K562 (cell line): ENCODE measurements around the gene CD164L2. TPM values are rescaled to one million over a fixed set of nuclear protein-coding genes. Genes with fewer than 3 reads are reported as not detected.

Source experiments
- C11orf30 ChIP-seq: fragments of 450-650 bp; IDR thresholded peaks from 2 replicates; pipeline ENCODE4 v1.6.1; 2016; ENCODE audit warnings: low read depth, mild to moderate bottlenecking
- CHD2 ChIP-seq: IDR thresholded peaks from 2 replicates; pipeline ENCODE4 v1.6.1; 2011; ENCODE audit warnings: low read depth, low read length
- ETV5 ChIP-seq: sonication (generic); formaldehyde crosslinking; IDR thresholded peaks from 2 replicates; pipeline ENCODE4 v1.4.0; 2020; ENCODE audit warnings: low read depth, mild to moderate bottlenecking, missing genetic modification reagents
- FOSL1 ChIP-seq: fragments of 200-800 bp; sonication (Bioruptor generic); conservative IDR thresholded peaks from 2 replicates; pipeline ENCODE4 v1.6.1; 2016; ENCODE audit warnings: missing genetic modification characterization, missing compliant biosample characterization
- FOXP1 ChIP-seq: sonication (generic); formaldehyde crosslinking; IDR thresholded peaks from 2 replicates; pipeline ENCODE4 v1.8.0; 2022; ENCODE audit warnings: mild to moderate bottlenecking, missing genetic modification reagents
- HLTF ChIP-seq: fragments of 450-650 bp; IDR thresholded peaks from 2 replicates; pipeline ENCODE4 v1.6.1; 2016
- HNRNPLL ChIP-seq: fragments of 200-400 bp; formaldehyde crosslinking; IDR thresholded peaks from 2 replicates; pipeline ENCODE4 v1.6.1; 2017; ENCODE audit warnings: low read length, low read depth, mild to moderate bottlenecking; ENCODE audit not compliant: poor library complexity, severe bottlenecking
- JUND ChIP-seq, 2 experiments: IDR thresholded peaks; 2 replicates in 1 of 2; 3 replicates in 1 of 2; pipeline ENCODE4 v1.6.1; 2011; ENCODE audit warnings: borderline replicate concordance in 2 of 2, low read depth in 2 of 2, low read length in 2 of 2, improper control_type of control experiment in 1 of 2, missing biosample characterization in 1 of 2, missing genetic modification characterization in 1 of 2, missing genetic modification reagents in 1 of 2
- PML ChIP-seq: IDR thresholded peaks from 2 replicates; pipeline ENCODE4 v1.6.1; 2012; ENCODE audit warnings: low read length, inconsistent platforms
- RB1 ChIP-seq: fragments of 450-650 bp; IDR thresholded peaks from 2 replicates; pipeline ENCODE4 v1.6.1; 2017; ENCODE audit warnings: low read depth, mild to moderate bottlenecking
- SIN3A ChIP-seq, 2 experiments: fragments of 150-350 bp in 1 of 2; IDR thresholded peaks; 2 replicates each; pipeline ENCODE4 v1.6.1; 2011 to 2016; ENCODE audit warnings: borderline replicate concordance in 2 of 2, low read depth in 2 of 2, low read length in 2 of 2, mild to moderate bottlenecking in 2 of 2, moderate library complexity in 2 of 2; ENCODE audit not compliant: control insufficient read depth in 1 of 2
- SIN3B ChIP-seq: fragments of 450-650 bp; IDR thresholded peaks from 2 replicates; pipeline ENCODE4 v1.6.1; 2017; ENCODE audit warnings: low read depth, mild to moderate bottlenecking, moderate library complexity
- SIRT6 ChIP-seq: IDR thresholded peaks from one replicate; pipeline ENCODE4 v1.6.1; 2012; ENCODE audit warnings: low read depth, mild to moderate bottlenecking, control low read depth, inconsistent platforms, low read length, moderate library complexity
- SRSF1 ChIP-seq: fragments of 200-400 bp; formaldehyde crosslinking; IDR thresholded peaks from 2 replicates; pipeline ENCODE4 v1.6.1; 2017; ENCODE audit warnings: mild to moderate bottlenecking, low read depth, low read length, moderate library complexity
- ZBED1 ChIP-seq: IDR thresholded peaks from 2 replicates; pipeline ENCODE4 v1.6.1; 2014
- polyA plus RNA-seq, 8 experiments: library from polyadenylated mRNA; depleted of rRNA in 4 of 8; stranded (reverse) in 5 of 8; unstranded in 3 of 8; fragments of >200 nt; fragmentation: Nextera tagmentation in 2 of 8; fragmentation: Illumina TruSeq in 1 of 8; extraction: Ambion mirVana in 2 of 8; extraction: Trizol in 1 of 8; gene quantifications; 2 replicates each; pipeline versions ENCODE4 v1.2.1 to v1.2.3, GENCODE V29; 2011 to 2014; ENCODE audit warnings: inconsistent platforms in 1 of 8, missing spikeins in 1 of 8
- total RNA-seq, 7 experiments: library from RNA; depleted of rRNA in 6 of 7; stranded (reverse); fragments of >200 nt in 6 of 7; fragmentation: Illumina TruSeq in 2 of 7; extraction: Trizol in 2 of 7; gene quantifications; 2 replicates each; pipeline versions ENCODE4 v1.2.1 to v1.2.3, GENCODE V29; 2011 to 2021; ENCODE audit warnings: low replicate concordance in 1 of 7
- TF ChIP-seq, protein P1 (sequence below): fragments of 450-650 bp; IDR thresholded peaks from 2 replicates; pipeline ENCODE4 v1.6.1; 2016; ENCODE audit warnings: antibody characterized with exemption
- TF ChIP-seq, protein P2 (sequence below): fragments of 250-450 bp; sonication (Bioruptor Pico); IDR thresholded peaks from 2 replicates; pipeline ENCODE4 v1.5.0; 2021
- TF ChIP-seq, protein P3 (sequence below): fragments of 200-400 bp; formaldehyde crosslinking; IDR thresholded peaks from 2 replicates; pipeline ENCODE4 v1.6.1; 2017; ENCODE audit warnings: mild to moderate bottlenecking, low read depth, low read length, moderate library complexity
- TF ChIP-seq, protein P4 (sequence below): sonication (generic); formaldehyde crosslinking; IDR thresholded peaks from 2 replicates; pipeline ENCODE4 v1.8.0; 2022; ENCODE audit warnings: mild to moderate bottlenecking, low read depth, missing genetic modification reagents
- TF ChIP-seq, protein P5 (sequence below): IDR thresholded peaks from 2 replicates; pipeline ENCODE4 v1.6.1; 2016; ENCODE audit warnings: missing genetic modification characterization, missing compliant biosample characterization

CD164L2 gene
- total and polyA plus RNA-seq, 9 of the 15 experiments (the other 6 are each of a cell fraction or from before 2014, with no cell fraction given): 0.08 to 0.92 (median 0.38) TPM; not detected in 1

DNA sequence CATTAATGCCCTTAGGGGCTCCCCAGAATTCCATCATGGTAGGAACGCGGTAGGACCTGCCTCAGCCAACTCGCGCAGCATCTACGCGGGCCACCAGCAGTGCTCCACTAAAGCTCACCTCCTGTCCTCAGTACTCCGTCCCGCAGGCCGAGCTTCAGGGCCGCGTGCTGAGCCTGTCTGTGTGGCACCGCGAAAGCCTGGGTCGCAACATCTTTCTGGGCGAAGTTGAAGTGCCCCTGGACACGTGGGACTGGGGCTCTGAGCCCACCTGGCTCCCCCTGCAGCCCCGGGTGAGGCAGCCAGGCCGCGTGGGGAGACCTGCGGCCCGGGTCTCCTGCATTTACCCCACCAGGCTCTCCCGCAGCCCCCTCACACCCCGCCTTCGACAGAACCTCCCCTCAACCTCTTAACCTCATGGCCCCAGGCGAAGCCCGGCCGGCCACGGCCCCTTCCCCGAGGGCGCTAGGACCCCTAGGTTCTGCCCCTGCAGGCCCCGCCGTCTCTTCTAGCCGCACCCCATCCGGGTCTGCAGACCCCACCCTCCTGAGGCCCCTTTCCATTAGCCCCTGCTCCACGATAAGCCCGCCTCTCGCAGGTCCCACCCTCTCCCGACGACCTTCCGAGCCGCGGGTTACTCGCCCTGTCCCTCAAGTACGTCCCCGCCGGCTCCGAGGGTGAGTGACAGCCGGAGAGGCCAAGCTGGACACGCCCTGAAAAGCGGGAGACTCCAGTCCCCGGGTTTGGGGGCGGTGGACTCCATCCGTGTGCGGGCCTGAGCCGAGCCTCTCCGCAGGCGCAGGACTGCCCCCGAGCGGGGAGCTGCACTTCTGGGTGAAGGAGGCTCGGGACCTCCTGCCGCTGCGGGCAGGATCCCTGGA is 32.2 kb downstream of the CD164L2 start (continued):
- TF ChIP-seq SIN3A (IDR thresholded peaks at IDR 0.05; ENCODE audit: borderline replicate concordance in 2 of 2, control insufficient read depth in 1 of 2, low read depth in 2 of 2, low read length in 2 of 2) (no peak), RB1 (peak; percentile 86), HLTF (no peak), HNRNPLL (no peak), CHD2 (no peak), FOSL1 (tag) (no peak), ZBED1 (no peak), SIN3B (no peak), PML (no peak), SIRT6 (no peak), C11orf30 (no peak), FOXP1 (CRISPR knock-in tag) (no peak), ETV5 (CRISPR knock-in tag) (no peak), JUND (IDR thresholded peaks at IDR 0.05; ENCODE audit: borderline replicate concordance, low read depth, low read length) (no peak), JUND (tag; IDR thresholded peaks at IDR 0.05; ENCODE audit: borderline replicate concordance, low read depth, low read length) (no peak), SRSF1 (no peak)
- TF ChIP-seq, protein P1, sequence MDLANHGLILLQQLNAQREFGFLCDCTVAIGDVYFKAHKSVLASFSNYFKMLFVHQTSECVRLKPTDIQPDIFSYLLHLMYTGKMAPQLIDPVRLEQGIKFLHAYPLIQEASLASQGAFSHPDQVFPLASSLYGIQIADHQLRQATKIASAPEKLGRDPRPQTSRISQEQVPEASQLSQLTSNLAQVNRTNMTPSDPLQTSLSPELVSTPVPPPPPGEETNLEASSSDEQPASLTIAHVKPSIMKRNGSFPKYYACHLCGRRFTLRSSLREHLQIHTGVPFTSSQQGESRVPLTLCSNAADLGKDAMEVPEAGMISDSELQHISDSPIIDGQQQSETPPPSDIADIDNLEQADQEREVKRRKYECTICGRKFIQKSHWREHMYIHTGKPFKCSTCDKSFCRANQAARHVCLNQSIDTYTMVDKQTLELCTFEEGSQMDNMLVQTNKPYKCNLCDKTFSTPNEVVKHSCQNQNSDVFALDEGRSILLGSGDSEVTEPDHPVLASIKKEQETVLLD: 0 out of 2 replicates have a peak, but pooled peaks have one; percentile 8
- TF ChIP-seq, protein P2, sequence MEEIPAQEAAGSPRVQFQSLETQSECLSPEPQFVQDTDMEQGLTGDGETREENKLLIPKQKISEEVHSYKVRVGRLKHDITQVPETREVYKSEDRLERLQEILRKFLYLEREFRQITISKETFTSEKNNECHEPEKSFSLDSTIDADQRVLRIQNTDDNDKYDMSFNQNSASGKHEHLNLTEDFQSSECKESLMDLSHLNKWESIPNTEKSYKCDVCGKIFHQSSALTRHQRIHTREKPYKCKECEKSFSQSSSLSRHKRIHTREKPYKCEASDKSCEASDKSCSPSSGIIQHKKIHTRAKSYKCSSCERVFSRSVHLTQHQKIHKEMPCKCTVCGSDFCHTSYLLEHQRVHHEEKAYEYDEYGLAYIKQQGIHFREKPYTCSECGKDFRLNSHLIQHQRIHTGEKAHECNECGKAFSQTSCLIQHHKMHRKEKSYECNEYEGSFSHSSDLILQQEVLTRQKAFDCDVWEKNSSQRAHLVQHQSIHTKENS: no peak
- TF ChIP-seq, protein P3, sequence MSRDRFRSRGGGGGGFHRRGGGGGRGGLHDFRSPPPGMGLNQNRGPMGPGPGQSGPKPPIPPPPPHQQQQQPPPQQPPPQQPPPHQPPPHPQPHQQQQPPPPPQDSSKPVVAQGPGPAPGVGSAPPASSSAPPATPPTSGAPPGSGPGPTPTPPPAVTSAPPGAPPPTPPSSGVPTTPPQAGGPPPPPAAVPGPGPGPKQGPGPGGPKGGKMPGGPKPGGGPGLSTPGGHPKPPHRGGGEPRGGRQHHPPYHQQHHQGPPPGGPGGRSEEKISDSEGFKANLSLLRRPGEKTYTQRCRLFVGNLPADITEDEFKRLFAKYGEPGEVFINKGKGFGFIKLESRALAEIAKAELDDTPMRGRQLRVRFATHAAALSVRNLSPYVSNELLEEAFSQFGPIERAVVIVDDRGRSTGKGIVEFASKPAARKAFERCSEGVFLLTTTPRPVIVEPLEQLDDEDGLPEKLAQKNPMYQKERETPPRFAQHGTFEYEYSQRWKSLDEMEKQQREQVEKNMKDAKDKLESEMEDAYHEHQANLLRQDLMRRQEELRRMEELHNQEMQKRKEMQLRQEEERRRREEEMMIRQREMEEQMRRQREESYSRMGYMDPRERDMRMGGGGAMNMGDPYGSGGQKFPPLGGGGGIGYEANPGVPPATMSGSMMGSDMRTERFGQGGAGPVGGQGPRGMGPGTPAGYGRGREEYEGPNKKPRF: no peak
- TF ChIP-seq, protein P4, sequence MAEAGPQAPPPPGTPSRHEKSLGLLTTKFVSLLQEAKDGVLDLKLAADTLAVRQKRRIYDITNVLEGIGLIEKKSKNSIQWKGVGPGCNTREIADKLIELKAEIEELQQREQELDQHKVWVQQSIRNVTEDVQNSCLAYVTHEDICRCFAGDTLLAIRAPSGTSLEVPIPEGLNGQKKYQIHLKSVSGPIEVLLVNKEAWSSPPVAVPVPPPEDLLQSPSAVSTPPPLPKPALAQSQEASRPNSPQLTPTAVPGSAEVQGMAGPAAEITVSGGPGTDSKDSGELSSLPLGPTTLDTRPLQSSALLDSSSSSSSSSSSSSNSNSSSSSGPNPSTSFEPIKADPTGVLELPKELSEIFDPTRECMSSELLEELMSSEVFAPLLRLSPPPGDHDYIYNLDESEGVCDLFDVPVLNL (CRISPR knock-in tag): no peak
- TF ChIP-seq, protein P5, sequence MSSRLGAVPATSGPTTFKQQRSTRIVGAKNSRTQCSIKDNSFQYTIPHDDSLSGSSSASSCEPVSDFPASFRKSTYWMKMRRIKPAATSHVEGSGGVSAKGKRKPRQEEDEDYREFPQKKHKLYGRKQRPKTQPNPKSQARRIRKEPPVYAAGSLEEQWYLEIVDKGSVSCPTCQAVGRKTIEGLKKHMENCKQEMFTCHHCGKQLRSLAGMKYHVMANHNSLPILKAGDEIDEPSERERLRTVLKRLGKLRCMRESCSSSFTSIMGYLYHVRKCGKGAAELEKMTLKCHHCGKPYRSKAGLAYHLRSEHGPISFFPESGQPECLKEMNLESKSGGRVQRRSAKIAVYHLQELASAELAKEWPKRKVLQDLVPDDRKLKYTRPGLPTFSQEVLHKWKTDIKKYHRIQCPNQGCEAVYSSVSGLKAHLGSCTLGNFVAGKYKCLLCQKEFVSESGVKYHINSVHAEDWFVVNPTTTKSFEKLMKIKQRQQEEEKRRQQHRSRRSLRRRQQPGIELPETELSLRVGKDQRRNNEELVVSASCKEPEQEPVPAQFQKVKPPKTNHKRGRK (tag): no peak
